ENCODE results near the gene MKLN1. TPM values are rescaled to one million over a fixed set of nuclear protein-coding genes. Genes with fewer than 3 reads are reported as not detected.
A peak's percentile ranks its signal among the peaks of the same experiment; 100 is the strongest.

MKLN1 gene
- total RNA-seq, 1 experiment from 2014 or later: 34.3 TPM

DNA sequence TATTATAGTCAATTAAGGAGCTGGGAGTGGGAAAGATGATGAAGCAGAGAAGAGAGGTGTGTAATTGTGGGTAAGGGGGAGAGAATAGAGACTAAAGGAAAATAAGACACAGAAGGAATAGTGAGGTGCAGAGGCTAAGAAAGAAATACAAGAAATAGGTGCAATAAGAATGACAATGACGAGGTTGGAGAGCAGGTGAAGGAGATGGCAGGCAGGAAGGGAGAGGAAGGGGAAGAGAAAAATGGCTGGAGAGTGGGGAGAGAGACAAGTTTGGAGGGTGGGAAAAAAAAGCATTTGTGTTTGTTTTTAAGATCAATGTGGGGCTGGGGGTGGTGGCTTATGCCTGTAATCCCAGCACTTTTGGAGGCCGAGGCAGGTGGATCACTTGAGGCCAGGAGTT lies 27.6 kb upstream of the MKLN1 start:
- H3K4me1 ChIP-seq (ENCODE audit: insufficient read depth, low read length): no peaks in the 10 kb centered on the region; the same call in 1 of the 2 replicates
- WGBS (ENCODE audit: extremely low coverage, insufficient read length, low lambda C conversion rate): no CpG with 5 or more reads among the region's 2 CpGs
- H3K18ac ChIP-seq (ENCODE audit: insufficient read length, low read depth, low read length): no peak overlapping the region
- H3K4me1 Mint-ChIP-seq: peaks cover 26 to 30% of the 10 kb centered on the region in 2 experiments
- no peak overlapping the region for H3K23ac ChIP-seq (ENCODE audit: insufficient read length, low read depth, low read length)
- H2BK15ac ChIP-seq (ENCODE audit: low read depth, low read length): no peak overlapping the region
- no peaks in the 10 kb centered on the region for H3K9me3 ChIP-seq (ENCODE audit: control insufficient read depth, low read depth, low read length)
- no peaks in the 10 kb centered on the region for H3K23me2 ChIP-seq (ENCODE audit: insufficient read length, low read depth, low read length, poor library complexity, severe bottlenecking)
- H3K27me3 Mint-ChIP-seq (ENCODE audit: low read depth): no peaks in the 10 kb centered on the region
- H3K27ac ChIP-seq (ENCODE audit: insufficient read length, low read depth, low read length): no peak overlapping the region
- H3K79me1 ChIP-seq (ENCODE audit: insufficient read depth, low read depth, low read length, poor library complexity, severe bottlenecking): no peaks in the 10 kb centered on the region
- TF ChIP-seq CTCF (conservative IDR thresholded peaks at IDR 0.05): no peak
- H2BK20ac ChIP-seq (ENCODE audit: low read depth, low read length, poor library complexity, severe bottlenecking): no peak overlapping the region
- H4K5ac ChIP-seq (ENCODE audit: insufficient read length, low read depth, low read length): no peak overlapping the region
- H3K36me3 Mint-ChIP-seq (ENCODE audit: insufficient read depth in 1 of 3, low read depth in 3 of 3): no peaks in the 10 kb centered on the region
- H3K27me3 ChIP-seq (ENCODE audit: insufficient read depth, low read length): no peaks in the 10 kb centered on the region
- no peak overlapping the region for H2BK5ac ChIP-seq (ENCODE audit: insufficient read length, low read length)
- H3K4me3 Mint-ChIP-seq: no peak overlapping the region; a peak in 1 of 5 replicates
- no peak for DNase-seq
- no peak overlapping the region for H3K4ac ChIP-seq (ENCODE audit: low read depth, low read length)
- no peak overlapping the region for H4K91ac ChIP-seq (ENCODE audit: insufficient read length, low read depth, low read length)
- no peak overlapping the region for H3K4me2 ChIP-seq (ENCODE audit: insufficient read depth, insufficient read length, low read length)
- no peaks in the 10 kb centered on the region for H3K79me2 ChIP-seq (ENCODE audit: insufficient read depth, low read length)
- H2BK12ac ChIP-seq (ENCODE audit: insufficient read length, low read depth, low read length): no peak overlapping the region
- H3T11ph ChIP-seq (ENCODE audit: low read length): no peak overlapping the region
- no peak overlapping the region for H3K9ac ChIP-seq (ENCODE audit: extremely low read depth, insufficient read length, low read length)
- H3K56ac ChIP-seq (ENCODE audit: insufficient read length, low read depth, low read length): no peak overlapping the region
- no peak overlapping the region for H2AFZ ChIP-seq (ENCODE audit: low read length)
- H3K14ac ChIP-seq (ENCODE audit: insufficient read depth, low read length): no peak overlapping the region
- no peak overlapping the region for H4K8ac ChIP-seq (replicated peaks; ENCODE audit: insufficient read length, low read depth, low read length)
- peak overlapping the region in 2 of 3 experiments; percentile 56 to 68; a peak in 4 of 7 replicates for H3K27ac Mint-ChIP-seq
- no peak overlapping the region for H2BK120ac ChIP-seq (ENCODE audit: low read depth, low read length, poor library complexity, severe bottlenecking)
- H2AK5ac ChIP-seq (ENCODE audit: insufficient read length, low read length): no peak overlapping the region
- H4K20me1 ChIP-seq (ENCODE audit: control insufficient read depth, insufficient read depth, insufficient read length): no peaks in the 10 kb centered on the region
- H3K9me3 Mint-ChIP-seq: no peaks in the 10 kb centered on the region
